GM15510 (cell line): ENCODE measurements around the gene UNC13A.

Experiments used
- POLR2A ChIP-seq: IDR thresholded peaks from 3 replicates; pipeline ENCODE4 v1.6.1; 2011; ENCODE audit warnings: borderline replicate concordance; ENCODE audit not compliant: insufficient read length; ENCODE audit errors: extremely low read depth

The UNC13A gene

DNA sequence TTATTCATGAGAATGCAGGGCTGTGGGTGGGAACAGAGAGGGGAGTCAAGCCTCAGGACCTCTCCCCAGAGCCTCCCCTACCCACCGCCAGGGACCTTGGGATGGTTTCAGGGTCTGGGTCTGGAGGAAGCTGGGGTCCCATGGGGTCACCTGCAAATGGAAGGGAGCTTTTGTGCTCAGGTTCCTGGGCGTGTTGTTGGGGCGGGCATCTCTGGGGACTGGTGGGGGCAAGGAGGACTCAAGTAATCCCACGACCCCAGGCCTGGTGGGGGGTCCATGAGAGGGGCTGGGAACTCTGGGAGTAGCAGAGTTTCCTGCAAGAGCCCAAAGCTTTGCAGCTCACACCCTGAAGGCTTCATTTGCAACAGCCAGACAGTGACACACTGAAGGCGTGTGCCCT, 60.2 kb downstream of the UNC13A start:
- no peak for TF ChIP-seq POLR2A

DNA sequence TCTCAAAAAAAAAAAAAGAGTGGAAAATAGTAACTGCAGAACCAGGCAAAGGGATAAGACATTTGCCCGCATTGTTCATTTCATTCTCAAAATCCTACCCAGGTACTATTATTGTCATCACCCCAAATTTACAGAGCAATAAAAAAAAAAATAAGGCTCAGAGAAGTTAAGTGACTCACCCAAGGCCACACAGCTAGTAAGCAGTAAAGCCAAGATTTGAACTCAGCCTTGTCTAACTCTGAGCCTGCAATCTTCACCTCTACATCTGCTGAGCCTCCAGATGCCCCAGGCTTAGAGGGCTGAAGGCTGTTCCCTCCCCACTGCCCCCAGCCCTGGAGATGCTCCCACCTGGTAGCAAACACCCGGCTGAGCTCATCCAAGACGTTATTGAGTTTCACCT, 61.0 kb downstream of the UNC13A start:
- no peak for TF ChIP-seq POLR2A

DNA sequence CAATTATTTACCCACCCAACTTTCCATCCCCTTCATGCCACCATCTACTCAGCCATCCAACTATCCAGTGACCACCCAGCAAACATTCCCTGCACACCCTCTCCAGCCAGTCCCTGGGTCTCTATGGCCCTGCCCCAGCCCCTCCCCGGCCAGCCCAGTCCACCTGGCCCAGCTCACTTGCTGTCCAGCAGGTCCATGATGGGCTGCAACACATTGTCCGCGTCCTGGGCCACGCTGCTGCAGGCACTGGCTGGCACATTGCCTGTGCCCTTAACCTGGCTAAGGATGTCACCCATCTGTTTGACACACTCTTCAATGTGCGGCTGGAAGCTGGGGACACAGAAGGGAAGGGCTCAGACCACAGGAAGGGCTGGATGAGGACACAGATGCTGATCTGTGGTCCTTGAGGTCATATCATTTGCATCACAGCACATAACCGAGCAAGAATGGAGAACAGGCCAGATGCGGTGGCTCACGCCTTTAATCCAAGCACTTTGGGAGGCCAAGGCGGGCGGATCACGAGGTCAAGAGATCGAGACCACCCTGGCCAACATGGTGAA, 61.6 kb downstream of the UNC13A start:
- no peak for TF ChIP-seq POLR2A

GRCh38 chr19:17625980-17626379, 62.2 kb downstream of the UNC13A start:
- no peak for TF ChIP-seq POLR2A

DNA sequence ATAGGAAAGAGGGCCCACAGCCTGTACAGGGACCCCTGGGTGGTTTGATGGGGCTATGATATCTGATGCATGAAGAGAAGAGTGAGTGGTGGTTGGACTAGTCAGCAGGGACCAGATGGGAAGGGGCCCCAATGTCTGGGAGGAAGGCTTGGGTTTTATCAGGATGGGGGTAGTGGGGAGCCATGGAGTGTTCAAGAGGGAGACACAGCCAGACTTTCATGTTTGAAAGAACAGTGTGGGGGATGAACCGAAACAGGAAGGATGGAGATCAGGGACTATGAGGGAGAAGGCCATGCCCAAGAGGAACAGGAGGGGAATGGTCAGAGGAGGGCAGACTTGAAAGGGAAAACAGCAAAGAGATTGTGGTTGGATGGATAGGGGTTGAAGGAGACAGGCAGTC, 63.1 kb downstream of the UNC13A start:
- TF ChIP-seq POLR2A, result no peak

DNA sequence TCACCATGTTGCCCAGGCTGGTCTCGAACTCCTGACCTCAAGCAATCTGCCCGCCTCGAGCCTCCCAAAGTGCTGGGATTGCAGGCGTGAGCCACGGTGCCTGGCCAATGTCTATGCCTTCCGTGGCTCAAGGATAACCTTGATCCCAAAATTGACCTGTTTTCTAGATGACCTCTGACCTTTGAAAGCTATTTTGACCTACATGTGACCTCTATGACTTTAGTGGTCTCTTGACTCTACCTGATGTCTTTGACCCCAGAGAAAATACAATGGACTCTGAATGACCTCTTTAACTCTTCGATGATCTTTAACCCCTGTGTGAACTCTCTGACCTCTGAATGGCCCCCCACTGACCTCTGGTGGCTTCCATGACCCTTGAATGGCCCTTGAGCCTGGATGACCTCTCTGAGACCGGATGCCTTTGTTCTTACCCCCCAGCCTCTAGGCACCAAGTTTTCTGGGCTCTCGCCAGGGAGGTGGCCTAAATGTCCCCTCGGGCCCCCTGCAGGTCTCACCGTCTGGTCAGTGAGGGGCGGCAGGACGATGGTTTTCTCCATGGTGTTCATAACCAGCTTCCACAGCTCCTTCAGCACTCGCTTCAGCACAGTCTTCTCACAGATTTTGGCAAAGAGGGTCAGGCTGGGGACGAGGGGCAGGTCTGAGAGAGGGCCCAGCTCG, 63.7 kb downstream of the UNC13A start:
- no peak for TF ChIP-seq POLR2A

GRCh38 chr19:17623224-17623935, 64.8 kb downstream of the UNC13A start:
- TF ChIP-seq POLR2A, result no peak

- no peak for TF ChIP-seq POLR2A
These were observed 67.5 kb downstream of the UNC13A start for GRCh38 chr19:17620696-17621095.

- TF ChIP-seq POLR2A, result no peak
These were observed 69.2 kb downstream of the UNC13A start for GRCh38 chr19:17618936-17619335.

DNA sequence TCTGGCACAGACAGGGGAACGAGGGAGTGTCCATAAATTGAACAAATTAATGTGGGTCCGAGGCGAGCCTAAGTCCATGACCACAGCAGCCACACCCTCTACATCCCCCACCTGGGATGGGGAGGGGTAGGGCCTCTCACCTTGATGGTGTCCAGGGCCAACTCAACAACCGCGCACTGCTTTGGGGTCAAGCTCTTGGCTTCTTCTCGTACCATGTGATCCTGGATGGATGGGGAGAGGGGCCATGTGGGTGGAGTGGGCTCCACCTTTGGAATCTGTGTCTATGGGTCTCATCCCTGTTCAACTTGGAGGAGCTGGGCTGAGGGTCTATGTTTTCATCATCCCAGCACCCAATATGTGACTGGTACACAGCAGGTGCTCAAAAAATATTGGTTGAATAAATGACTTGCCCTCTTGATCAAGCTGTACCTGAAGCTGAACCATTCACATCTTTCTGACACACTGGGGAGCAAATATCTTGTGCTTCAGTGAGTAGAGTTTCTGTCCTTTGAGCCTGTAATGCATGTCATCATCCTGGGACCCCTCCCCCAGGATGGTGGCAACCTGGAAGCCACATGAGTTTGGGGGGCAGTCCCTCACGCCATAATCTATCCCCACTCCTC, 69.8 kb downstream of the UNC13A start:
- no peak for TF ChIP-seq POLR2A

GRCh38 chr19:17617807-17618192, 70.4 kb downstream of the UNC13A start:
- TF ChIP-seq POLR2A, result no peak

DNA sequence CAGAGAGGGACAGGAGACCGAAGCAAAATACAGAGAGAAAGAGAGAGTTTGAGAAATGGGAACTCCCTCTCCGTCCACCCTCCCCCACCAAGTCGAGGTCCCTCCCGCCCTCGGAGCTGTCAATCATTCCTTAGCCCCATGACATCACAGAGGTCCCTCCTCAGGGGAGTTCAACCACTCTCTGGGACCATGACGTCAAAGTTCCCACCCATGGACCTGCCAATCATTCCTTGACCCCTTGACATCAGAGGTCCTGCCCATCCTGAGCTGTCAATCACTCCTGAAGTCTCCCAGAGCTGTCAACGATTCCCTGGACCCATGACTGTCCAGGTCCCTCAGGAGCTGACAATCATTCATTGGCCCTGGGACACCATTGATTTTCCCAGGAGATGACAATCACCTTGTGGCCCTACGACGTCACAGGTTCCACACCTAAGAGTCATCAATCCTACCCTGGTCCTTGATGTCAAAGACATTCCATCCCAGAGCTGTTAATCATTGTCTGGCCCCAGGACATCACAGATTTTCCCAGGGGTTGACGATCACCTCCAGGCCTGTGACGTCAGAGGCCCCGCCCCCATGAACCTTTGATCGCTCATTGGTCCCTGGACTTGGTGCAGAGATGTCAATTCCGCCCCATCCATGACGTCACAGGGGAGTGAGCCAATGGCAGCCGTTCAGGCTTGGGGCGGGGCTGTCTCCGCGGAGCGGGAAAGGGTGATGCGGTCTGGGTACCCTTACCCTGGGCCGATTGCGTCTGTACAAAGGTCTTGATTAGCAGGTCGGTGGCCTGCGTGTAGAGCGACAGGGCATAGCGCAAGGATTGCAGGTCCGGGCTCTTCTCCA, 71.0 kb downstream of the UNC13A start:
- TF ChIP-seq POLR2A, result no peak

- TF ChIP-seq POLR2A, result no peak
These were observed 71.5 kb downstream of the UNC13A start for GRCh38 chr19:17616686-17616960.

- no peak for TF ChIP-seq POLR2A
These were observed 72.1 kb downstream of the UNC13A start for GRCh38 chr19:17615889-17616685.
